ENCODE measurements around the gene GPALPP1. TPM values are rescaled to one million over a fixed set of nuclear protein-coding genes. Genes with fewer than 3 reads are reported as not detected.

The GPALPP1 gene
- total RNA-seq, 1 donor from 2014 or later = 24.4 TPM

GRCh38 chr13:44961997-44962396 is 27.3 kb upstream of the GPALPP1 start:
- H3K36me3 ChIP-seq = peaks cover 24% of the 10 kb centered on the region
- H3K27me3 ChIP-seq = no peaks in the 10 kb centered on the region
- TF ChIP-seq CTCF (IDR thresholded peaks at IDR 0.05) = no peak
- intact Hi-C loops (cut with DNase I) = no loop called here
- H3K4me3 ChIP-seq = no peak overlapping the region
- no peak for ATAC-seq
- no peak overlapping the region for H3K27ac ChIP-seq
- no peaks in the 10 kb centered on the region for H3K4me1 ChIP-seq
- H3K9me3 ChIP-seq = peaks cover 4% of the 10 kb centered on the region
- DNase-seq = no peak

GRCh38 chr13:44967704-44968433 is 21.5 kb upstream of the GPALPP1 start:
- Histone ChIP-seq H3K36me3 (peaks cover 24% of the 10 kb centered on the region), H3K9me3 (no peaks in the 10 kb centered on the region), H3K4me3 (no peak overlapping the region), H3K27me3 (no peaks in the 10 kb centered on the region), H3K4me1 (no peaks in the 10 kb centered on the region), H3K27ac (no peak overlapping the region)
- DNase-seq = no peak
- no peak for TF ChIP-seq CTCF (IDR thresholded peaks at IDR 0.05)
- ATAC-seq = peak; percentile 49
- intact Hi-C loops (cut with DNase I) = no loop called here

- ATAC-seq = no peak
- Histone ChIP-seq H3K27ac (no peak overlapping the region), H3K4me3 (no peak overlapping the region), H3K36me3 (peaks cover 24% of the 10 kb centered on the region), H3K4me1 (peaks cover under 1% of the 10 kb centered on the region), H3K27me3 (no peaks in the 10 kb centered on the region), H3K9me3 (no peaks in the 10 kb centered on the region)
- no peak for DNase-seq
- TF ChIP-seq CTCF (IDR thresholded peaks at IDR 0.05) = no peak
- intact Hi-C loops (cut with DNase I) = no loop called here
Measured at GRCh38 chr13:44968434-44968815, 20.9 kb upstream of the GPALPP1 start.

GRCh38 chr13:44969551-44970484 is 19.5 kb upstream of the GPALPP1 start:
- TF ChIP-seq CTCF (IDR thresholded peaks at IDR 0.05) = peak; percentile 80
- peak; percentile 72 for ATAC-seq
- Histone ChIP-seq H3K27ac (no peak overlapping the region), H3K9me3 (no peaks in the 10 kb centered on the region), H3K4me3 (no peak overlapping the region), H3K4me1 (peaks cover 10% of the 10 kb centered on the region), H3K36me3 (peaks cover 10% of the 10 kb centered on the region), H3K27me3 (no peaks in the 10 kb centered on the region)
- DNase-seq = no peak
- intact Hi-C loops (cut with DNase I) = loop anchor here (10.0 kb wide), 1 partner anchor 485 kb away; no protein-coding TSS in a partner anchor

GRCh38 chr13:44971656-44972595 is 17.4 kb upstream of the GPALPP1 start:
- no peak overlapping the region for H3K27ac ChIP-seq
- TF ChIP-seq CTCF (IDR thresholded peaks at IDR 0.05) = no peak
- intact Hi-C loops (cut with DNase I) = loop anchor here (10.0 kb wide), 1 partner anchor 487 kb away; no protein-coding TSS in a partner anchor
- no peak overlapping the region for H3K4me3 ChIP-seq
- no peaks in the 10 kb centered on the region for H3K9me3 ChIP-seq
- no peak for ATAC-seq
- no peak for DNase-seq
- H3K4me1 ChIP-seq = peaks cover 10% of the 10 kb centered on the region
- H3K36me3 ChIP-seq = peaks cover 3% of the 10 kb centered on the region
- H3K27me3 ChIP-seq = no peaks in the 10 kb centered on the region

Data from upper lobe of right lung (tissue), 1 donor.